A549 (cell line): ENCODE measurements around the gene FAM234B.

Source experiments
- BHLHE40 ChIP-seq: IDR thresholded peaks from 2 replicates; pipeline ENCODE4 v1.6.1; 2012; ENCODE audit warnings: low read depth, low read length, inconsistent platforms
- CHD2 ChIP-seq: fragments of 150-350 bp; IDR thresholded peaks from 2 replicates; pipeline ENCODE4 v1.6.1; 2014; ENCODE audit warnings: low read length; ENCODE audit not compliant: partially characterized antibody
- EP300 ChIP-seq, 2 experiments: fragments of >200 bp; sonication (Bioruptor Twin); formaldehyde crosslinking; IDR thresholded peaks; 2 replicates in 1 of 2; 3 replicates in 1 of 2; pipeline ENCODE4 v1.6.1; 2016 to 2017
- PHF8 ChIP-seq: fragments of 200-600 bp; sonication (generic); IDR thresholded peaks from 2 replicates; pipeline ENCODE4 v1.6.1; 2016; ENCODE audit warnings: low read depth, mild to moderate bottlenecking, antibody characterized with exemption, moderate library complexity, borderline replicate concordance
- REST ChIP-seq: fragments of 200-600 bp; sonication (generic); IDR thresholded peaks from 2 replicates; pipeline ENCODE4 v1.6.1; 2016; ENCODE audit warnings: antibody characterized with exemption, mild to moderate bottlenecking, moderate library complexity
- SREBF2 ChIP-seq: fragments of 450-650 bp; IDR thresholded peaks from 2 replicates; pipeline ENCODE4 v1.6.1; 2014; ENCODE audit warnings: mild to moderate bottlenecking, moderate library complexity
- TF ChIP-seq, protein P1 (sequence below): fragments of >200 bp; sonication (Bioruptor Twin); formaldehyde crosslinking; IDR thresholded peaks from 2 replicates; pipeline ENCODE4 v1.6.1; 2016

GRCh38 chr12:13069380-13069779 is 25.2 kb downstream of the FAM234B start:
- TF ChIP-seq EP300 (IDR thresholded peaks at IDR 0.05) (no peak), CHD2 (no peak), SREBF2 (no peak), BHLHE40 (no peak), PHF8 (no peak), REST (no peak)
- TF ChIP-seq, protein P1, sequence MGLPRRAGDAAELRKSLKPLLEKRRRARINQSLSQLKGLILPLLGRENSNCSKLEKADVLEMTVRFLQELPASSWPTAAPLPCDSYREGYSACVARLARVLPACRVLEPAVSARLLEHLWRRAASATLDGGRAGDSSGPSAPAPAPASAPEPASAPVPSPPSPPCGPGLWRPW, result no peak
